ENCODE results near the gene CORO2A. TPM values are rescaled to one million over a fixed set of nuclear protein-coding genes. Genes with fewer than 3 reads are reported as not detected.

The CORO2A gene
- total RNA-seq, 1 donor, result 0.36 TPM

DNA sequence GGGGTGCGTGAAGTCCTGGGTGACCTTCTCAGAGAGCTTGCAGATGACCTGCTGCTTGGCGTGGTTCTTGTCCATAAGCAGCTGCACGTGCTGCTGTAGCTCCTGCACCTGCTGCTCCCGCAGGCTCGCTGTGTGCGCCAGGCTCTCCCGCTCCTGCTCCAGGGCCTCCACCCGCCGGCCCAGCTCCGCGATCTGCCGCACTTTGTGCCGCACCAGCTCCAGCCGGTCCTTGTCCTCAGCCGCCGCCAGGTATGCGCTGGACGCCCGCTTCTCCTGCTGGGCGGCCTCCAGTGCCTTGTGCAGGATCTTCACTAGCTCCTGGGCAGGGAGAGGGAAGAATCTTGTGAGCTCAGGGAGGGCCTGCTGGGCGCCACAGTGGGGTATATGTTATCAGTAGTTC lies 28.5 kb upstream of the CORO2A start:
- H3K4me3 ChIP-seq (ENCODE audit: low read depth, low read length), result no peak overlapping the region
- DNase-seq (ENCODE audit: low read depth), result no peak
- TF ChIP-seq, protein P1, sequence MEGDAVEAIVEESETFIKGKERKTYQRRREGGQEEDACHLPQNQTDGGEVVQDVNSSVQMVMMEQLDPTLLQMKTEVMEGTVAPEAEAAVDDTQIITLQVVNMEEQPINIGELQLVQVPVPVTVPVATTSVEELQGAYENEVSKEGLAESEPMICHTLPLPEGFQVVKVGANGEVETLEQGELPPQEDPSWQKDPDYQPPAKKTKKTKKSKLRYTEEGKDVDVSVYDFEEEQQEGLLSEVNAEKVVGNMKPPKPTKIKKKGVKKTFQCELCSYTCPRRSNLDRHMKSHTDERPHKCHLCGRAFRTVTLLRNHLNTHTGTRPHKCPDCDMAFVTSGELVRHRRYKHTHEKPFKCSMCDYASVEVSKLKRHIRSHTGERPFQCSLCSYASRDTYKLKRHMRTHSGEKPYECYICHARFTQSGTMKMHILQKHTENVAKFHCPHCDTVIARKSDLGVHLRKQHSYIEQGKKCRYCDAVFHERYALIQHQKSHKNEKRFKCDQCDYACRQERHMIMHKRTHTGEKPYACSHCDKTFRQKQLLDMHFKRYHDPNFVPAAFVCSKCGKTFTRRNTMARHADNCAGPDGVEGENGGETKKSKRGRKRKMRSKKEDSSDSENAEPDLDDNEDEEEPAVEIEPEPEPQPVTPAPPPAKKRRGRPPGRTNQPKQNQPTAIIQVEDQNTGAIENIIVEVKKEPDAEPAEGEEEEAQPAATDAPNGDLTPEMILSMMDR (IDR thresholded peaks at IDR 0.05; ENCODE audit: insufficient read depth, low read length), result no peak

DNA sequence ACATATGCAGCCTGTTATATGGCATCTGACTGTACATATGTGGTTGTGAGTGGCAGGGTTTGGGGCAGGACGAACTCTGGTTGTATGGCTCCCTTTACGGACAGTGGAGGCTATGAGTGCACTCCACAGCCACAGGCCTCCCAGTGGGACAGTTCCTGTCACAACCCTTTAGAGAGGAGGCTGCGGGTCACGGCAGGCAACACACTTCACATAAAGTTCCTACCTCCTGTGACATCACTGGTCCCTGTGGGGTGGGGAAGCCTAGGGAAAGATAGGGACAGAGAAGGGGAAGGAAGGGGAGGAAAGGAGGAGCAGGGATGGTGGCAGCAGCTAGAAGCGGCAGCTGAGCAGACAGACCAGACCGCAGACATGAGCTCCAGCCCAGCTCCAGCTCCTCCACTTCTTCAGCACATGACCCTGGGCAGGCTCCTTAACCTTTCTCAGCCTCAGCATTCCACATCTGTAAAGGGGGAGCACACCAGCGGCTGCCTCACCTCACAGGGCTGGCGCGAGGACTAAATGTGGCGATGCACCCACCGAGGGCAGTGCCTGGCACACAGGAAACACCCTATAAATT lies 27.4 kb upstream of the CORO2A start:
- TF ChIP-seq, protein P1 (IDR thresholded peaks at IDR 0.05; ENCODE audit: insufficient read depth, low read length), result no peak
- no peak for DNase-seq (ENCODE audit: low read depth)
- H3K4me3 ChIP-seq (ENCODE audit: low read depth, low read length), result no peak overlapping the region

DNA sequence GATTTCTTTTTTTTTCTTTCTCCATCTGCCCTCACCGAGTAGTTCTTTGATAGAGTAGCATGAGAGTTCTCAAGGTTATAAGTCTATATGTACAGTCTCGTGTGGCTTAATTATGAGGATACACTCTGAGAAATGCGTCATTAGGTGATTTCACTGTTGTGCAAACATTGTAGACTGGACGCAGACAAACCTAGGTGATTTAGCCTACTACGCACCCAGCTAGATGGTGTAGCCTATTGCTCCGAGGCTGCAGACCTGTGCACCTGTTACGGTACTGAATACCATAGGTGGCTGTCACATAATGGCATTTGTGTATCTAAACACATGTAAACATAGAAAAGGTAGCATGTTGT lies 26.9 kb upstream of the CORO2A start:
- TF ChIP-seq, protein P1 (IDR thresholded peaks at IDR 0.05; ENCODE audit: insufficient read depth, low read length), result no peak
- H3K4me3 ChIP-seq (ENCODE audit: low read depth, low read length), result no peak overlapping the region
- no peak for DNase-seq (ENCODE audit: low read depth)

DNA sequence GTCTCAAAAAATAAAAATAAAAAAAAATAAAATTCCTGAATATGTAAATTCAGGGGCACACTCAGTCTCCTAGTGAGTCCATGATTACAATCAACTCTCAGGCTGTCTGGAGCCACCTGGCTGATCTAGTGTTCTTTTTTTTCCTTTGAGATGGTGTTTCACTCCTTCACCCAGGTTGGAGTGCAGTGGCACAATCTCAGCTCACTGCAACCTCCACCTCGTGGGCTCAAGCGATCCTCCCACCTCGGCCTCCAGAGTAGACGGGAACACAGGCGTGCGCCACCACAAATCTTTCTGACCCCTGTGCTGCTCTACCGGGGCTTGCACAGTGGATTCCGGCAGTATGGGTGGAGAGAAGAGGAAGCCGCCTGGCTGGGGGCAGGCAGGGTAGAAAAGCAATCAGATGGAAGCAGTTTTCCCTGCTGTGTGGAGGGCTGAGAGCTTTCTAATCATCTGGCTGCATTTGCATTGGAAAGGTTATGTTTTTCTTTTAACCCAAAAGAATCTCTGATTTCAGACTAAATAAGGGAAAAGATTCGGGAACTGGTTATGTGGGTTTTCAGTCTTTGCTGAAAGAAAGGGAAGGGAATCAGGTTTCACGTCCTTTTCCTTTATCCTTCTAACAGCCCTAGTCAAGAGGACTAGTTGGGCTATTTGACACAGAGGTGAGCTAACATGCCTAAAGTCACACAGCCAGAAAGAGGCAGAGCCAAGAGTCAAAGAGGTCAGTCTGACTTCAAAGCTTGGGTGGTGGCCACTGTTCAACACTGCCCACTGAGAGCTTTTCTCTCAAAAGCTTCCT lies 26.3 kb upstream of the CORO2A start:
- no peak overlapping the region for H3K4me3 ChIP-seq (ENCODE audit: low read depth, low read length)
- DNase-seq (ENCODE audit: low read depth), result no peak
- TF ChIP-seq, protein P1 (IDR thresholded peaks at IDR 0.05; ENCODE audit: insufficient read depth, low read length), result no peak

DNA sequence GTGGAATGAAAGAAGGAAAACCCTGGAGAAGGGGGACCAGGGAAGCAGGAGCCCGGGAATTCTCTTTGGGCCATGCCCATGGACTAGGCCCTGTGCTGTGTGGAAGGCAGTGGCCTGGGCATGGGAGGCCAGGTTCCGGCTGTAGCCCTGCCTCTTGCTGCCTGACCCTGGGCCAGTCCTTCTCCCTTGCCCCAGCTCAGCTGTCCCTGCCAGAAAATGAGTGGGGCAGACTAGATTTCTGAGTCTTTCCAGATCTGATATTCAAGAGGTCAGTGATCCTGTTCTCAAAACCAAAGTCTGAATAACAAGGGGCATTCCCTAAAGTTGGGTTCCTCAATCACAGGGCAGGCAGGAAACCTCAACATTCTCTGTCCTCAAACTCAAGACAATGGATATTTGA lies 24.8 kb upstream of the CORO2A start:
- no peak for DNase-seq (ENCODE audit: low read depth)
- H3K4me3 ChIP-seq (ENCODE audit: low read depth, low read length), result no peak overlapping the region
- TF ChIP-seq, protein P1 (IDR thresholded peaks at IDR 0.05; ENCODE audit: insufficient read depth, low read length), result no peak

DNA sequence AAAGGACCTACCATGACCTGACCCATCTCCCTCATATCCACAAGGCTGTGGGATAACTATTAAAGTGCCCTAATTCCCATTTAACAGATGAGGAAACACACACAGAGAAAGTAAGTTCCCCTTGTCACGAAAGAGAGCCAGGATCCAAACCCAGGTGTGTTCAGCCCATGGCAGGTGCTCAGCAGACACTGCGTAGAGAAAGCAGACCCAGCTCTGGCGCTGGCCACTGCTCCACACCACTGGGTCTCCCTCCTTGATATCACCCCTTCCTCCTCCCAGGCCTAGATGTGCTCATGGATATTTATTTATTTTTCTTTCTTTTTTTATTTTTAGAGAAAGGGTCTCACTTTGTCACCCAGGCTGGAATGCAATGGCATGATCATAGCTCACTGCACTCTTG lies 24.0 kb upstream of the CORO2A start:
- no peak overlapping the region for H3K4me3 ChIP-seq (ENCODE audit: low read depth, low read length)
- TF ChIP-seq, protein P1 (IDR thresholded peaks at IDR 0.05; ENCODE audit: insufficient read depth, low read length), result no peak
- no peak for DNase-seq (ENCODE audit: low read depth)

All from fibroblast of the aortic adventitia (primary cell).